Glutamatergic neuron (in vitro differentiated cells): Measurements from ENCODE around the gene CENPM. TPM values are rescaled to one million over a fixed set of nuclear protein-coding genes. Genes with fewer than 3 reads are reported as not detected.

Experiments used
- DNase-seq: peaks from one replicate; pipeline ENCODE4 v3.0.0; 2022
- H3K27ac Mint-ChIP-seq: one replicate; pipeline ENCODE4 v1.8.0; 2020; ENCODE audit warnings: mild to moderate bottlenecking, mixed read lengths, inconsistent platforms; ENCODE audit not compliant: unreplicated experiment
- H3K27me3 Mint-ChIP-seq: one replicate; pipeline ENCODE4 v1.8.0; 2020; ENCODE audit warnings: mild to moderate bottlenecking, moderate library complexity, mixed read lengths, inconsistent platforms; ENCODE audit not compliant: unreplicated experiment
- H3K36me3 Mint-ChIP-seq: one replicate; pipeline ENCODE4 v1.8.0; 2020; ENCODE audit warnings: mild to moderate bottlenecking, mixed read lengths, inconsistent platforms; ENCODE audit not compliant: unreplicated experiment
- H3K4me1 Mint-ChIP-seq: one replicate; pipeline ENCODE4 v1.8.0; 2020; ENCODE audit warnings: mild to moderate bottlenecking, low read depth, mixed read lengths, inconsistent platforms; ENCODE audit not compliant: unreplicated experiment
- H3K4me3 Mint-ChIP-seq: one replicate; pipeline ENCODE4 v1.8.0; 2020; ENCODE audit warnings: mild to moderate bottlenecking, mixed read lengths, inconsistent platforms; ENCODE audit not compliant: unreplicated experiment
- H3K9me3 Mint-ChIP-seq: one replicate; pipeline ENCODE4 v1.8.0; 2020; ENCODE audit warnings: mild to moderate bottlenecking, moderate library complexity, mixed read lengths, inconsistent platforms; ENCODE audit not compliant: unreplicated experiment
- CTCF ChIP-seq: fragments of 200-600 bp; sonication (generic); IDR thresholded peaks from one replicate; pipeline ENCODE4 v1.5.0; 2021; ENCODE audit not compliant: partially characterized antibody, unreplicated experiment
- total RNA-seq: library from RNA; stranded (reverse); fragmentation: NEBNext Ultra II Directional; extraction: Animal tissue kit (Norgen Biotek cat#: 25700); gene quantifications from one replicate; pipeline ENCODE4 v1.2.1, GENCODE V29; 2021; ENCODE audit not compliant: unreplicated experiment

Gene CENPM
- total RNA-seq, 1 donor from 2014 or later: 3.4 TPM

- Mint-ChIP-seq H3K9me3 (peaks cover 6% of the 10 kb centered on the region), H3K36me3 (no peaks in the 10 kb centered on the region), H3K27ac (no peak overlapping the region), H3K27me3 (peaks cover 20% of the 10 kb centered on the region), H3K4me1 (peaks cover 6% of the 10 kb centered on the region), H3K4me3 (no peak overlapping the region)
- no peak for TF ChIP-seq CTCF
- DNase-seq: no peak
Observed at GRCh38 chr22:41906822-41907221, 40.1 kb downstream of the CENPM start.

GRCh38 chr22:41905411-41906202 lies 41.3 kb downstream of the CENPM start:
- no peak for TF ChIP-seq CTCF
- Mint-ChIP-seq H3K27ac (no peak overlapping the region), H3K9me3 (peaks cover 9% of the 10 kb centered on the region), H3K4me1 (peaks cover 6% of the 10 kb centered on the region), H3K36me3 (no peaks in the 10 kb centered on the region), H3K27me3 (peaks cover 16% of the 10 kb centered on the region), H3K4me3 (no peak overlapping the region)
- DNase-seq: no peak

GRCh38 chr22:41904450-41905410 lies 42.2 kb downstream of the CENPM start:
- Mint-ChIP-seq H3K4me1 (peaks cover 6% of the 10 kb centered on the region), H3K4me3 (no peak overlapping the region), H3K9me3 (peaks cover 10% of the 10 kb centered on the region), H3K36me3 (no peaks in the 10 kb centered on the region), H3K27me3 (peaks cover 16% of the 10 kb centered on the region), H3K27ac (no peak overlapping the region)
- no peak for TF ChIP-seq CTCF
- DNase-seq: no peak

GRCh38 chr22:41902932-41903421 lies 44.0 kb downstream of the CENPM start:
- Mint-ChIP-seq H3K36me3 (no peaks in the 10 kb centered on the region), H3K27ac (no peak overlapping the region), H3K4me1 (no peaks in the 10 kb centered on the region), H3K27me3 (peaks cover 12% of the 10 kb centered on the region), H3K4me3 (no peak overlapping the region), H3K9me3 (peaks cover 12% of the 10 kb centered on the region)
- TF ChIP-seq CTCF: no peak
- no peak for DNase-seq
